Fibroblast of lung (primary cell): ENCODE data around the gene DOCK4.

Experiments
- CTCF ChIP-seq, 2 donors: IDR thresholded peaks in 1 of 2; conservative IDR thresholded peaks in 1 of 2; 1 replicate in 1 of 2; 2 replicates in 1 of 2; pipeline ENCODE4 v1.5.1; 2011 to 2012; ENCODE audit warnings: low read length in 2 of 2, control low read depth in 1 of 2, inconsistent platforms in 1 of 2, low read depth in 1 of 2, mild to moderate bottlenecking in 1 of 2
- EZH2 ChIP-seq: IDR thresholded peaks from 2 replicates; pipeline ENCODE4 v1.5.1; 2012; ENCODE audit warnings: low read length, control low read depth, mild to moderate bottlenecking; ENCODE audit errors: missing control alignments

DNA sequence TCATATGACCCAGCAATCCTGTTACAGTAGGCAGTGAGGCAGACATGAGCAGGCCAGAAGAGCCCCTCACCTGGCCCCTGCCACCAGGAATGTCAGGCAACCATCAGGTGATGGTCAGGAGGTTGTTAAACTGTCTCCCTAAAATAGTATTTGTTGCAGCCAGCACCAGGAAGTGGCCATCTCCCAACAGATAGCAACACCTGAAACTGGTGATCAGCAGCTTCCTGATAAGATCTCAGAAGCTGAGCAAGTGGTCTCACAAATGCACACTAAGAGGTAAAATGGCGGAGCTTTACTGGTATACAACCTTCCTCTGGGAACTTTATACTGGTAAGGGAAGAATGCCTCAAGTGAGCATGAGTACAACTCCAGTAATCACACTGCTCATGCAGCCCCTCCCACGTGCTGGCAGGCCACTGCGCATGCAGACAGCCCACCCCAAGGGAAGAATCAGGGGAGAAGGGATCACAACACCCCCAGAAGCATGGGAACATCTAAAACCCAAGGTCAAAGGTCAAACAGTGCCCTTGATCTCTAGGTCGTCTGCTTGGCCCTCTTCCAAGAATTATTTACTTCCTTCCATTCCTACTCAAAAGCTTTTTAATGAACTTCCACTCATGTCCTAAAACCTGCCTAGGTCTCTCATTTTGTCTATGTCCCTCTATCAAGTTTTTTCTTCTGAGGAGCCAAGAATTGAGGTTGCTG, 133.5 kb downstream of the DOCK4 start:
- TF ChIP-seq CTCF (conservative IDR thresholded peaks at IDR 0.05 in 1 of 2, IDR thresholded peaks at IDR 0.05 in 1 of 2; ENCODE audit: low read depth in 1 of 2, low read length in 2 of 2) (no peak), EZH2 (no peak)
